WI38 (cell line): ENCODE results near the gene TELO2.

Source experiments
- H3K4me3 ChIP-seq: 2 replicates; pipeline ENCODE4 v1.5.1; 2011; ENCODE audit warnings: low read depth, mild to moderate bottlenecking, control low read depth, low read length
- CTCF ChIP-seq: IDR thresholded peaks from 2 replicates; pipeline ENCODE4 v1.5.1; 2012; ENCODE audit warnings: low read depth, mild to moderate bottlenecking, control low read depth, low read length

Gene TELO2

GRCh38 chr16:1532081-1532760, 39.1 kb downstream of the TELO2 start:
- no peak overlapping the region for H3K4me3 ChIP-seq
- no peak for TF ChIP-seq CTCF

GRCh38 chr16:1532771-1533170, 39.6 kb downstream of the TELO2 start:
- TF ChIP-seq CTCF, result no peak
- H3K4me3 ChIP-seq, result no peak overlapping the region

GRCh38 chr16:1533443-1533951, 40.3 kb downstream of the TELO2 start, which contains the start of gene TMEM204:
TMEM204 (plus strand) TSS chr16:1533666; CDS start chr16:1534276, 610 bp downstream.
- no peak for TF ChIP-seq CTCF
- H3K4me3 ChIP-seq, result peak within 1 kb of the TSS; percentile 57

GRCh38 chr16:1534021-1535020, 41.2 kb downstream of the TELO2 start:
- no peak for TF ChIP-seq CTCF
- peak overlapping the region; percentile 57 for H3K4me3 ChIP-seq

GRCh38 chr16:1535391-1536291, 42.5 kb downstream of the TELO2 start:
- no peak for TF ChIP-seq CTCF
- peak overlapping the region; percentile 57; the same call in 1 of the 2 replicates for H3K4me3 ChIP-seq

- TF ChIP-seq CTCF, result no peak
- no peak overlapping the region for H3K4me3 ChIP-seq
These were observed 43.4 kb downstream of the TELO2 start for GRCh38 chr16:1536601-1537000.
